ENCODE results near the gene CACNA1C.

CACNA1C gene

DNA sequence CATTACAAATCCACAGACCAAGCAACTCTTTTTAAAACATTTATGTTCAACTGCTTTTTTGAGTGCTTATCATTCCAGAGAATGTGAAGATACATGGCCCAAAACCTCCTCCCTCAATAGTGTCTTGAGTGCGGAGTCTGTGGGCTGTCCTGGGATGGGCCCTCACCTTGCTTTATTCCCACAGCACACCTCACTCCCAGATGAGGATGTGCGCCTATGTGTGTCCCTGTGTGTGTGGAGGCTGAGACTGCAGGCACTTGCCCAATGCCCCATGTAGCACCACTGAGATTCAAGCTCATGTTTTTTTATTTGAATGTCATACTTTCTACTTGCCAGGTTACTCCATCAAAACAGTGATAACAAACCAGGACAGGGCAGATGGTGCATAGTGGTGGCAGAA is 291.7 kb downstream of the CACNA1C start:
- Histone ChIP-seq H3K4me3 (ENCODE audit: control insufficient read depth in 1 of 7, extremely low read depth in 1 of 7, insufficient read depth in 4 of 7, low read depth in 2 of 7, low read length in 6 of 7) (no peak overlapping the region), H3K27ac (ENCODE audit: insufficient read depth in 1 of 2, low read depth in 1 of 2, low read length in 2 of 2, poor library complexity in 1 of 2, severe bottlenecking in 2 of 2) (no peak overlapping the region), H3K27me3 (replicated peaks in 2 of 5; ENCODE audit: control insufficient read depth in 4 of 5, insufficient read depth in 5 of 5, low read length in 4 of 5) (no peaks in the 10 kb centered on the region), H3K9me3 (ENCODE audit: control extremely low read depth in 1 of 5, control insufficient read depth in 4 of 5, insufficient read depth in 2 of 5, low read depth in 1 of 5, low read length in 4 of 5) (no peaks in the 10 kb centered on the region), H3K4me1 (ENCODE audit: control extremely low read depth in 1 of 4, control insufficient read depth in 4 of 4, insufficient read depth in 4 of 4, low read length in 3 of 4) (peaks cover 19 to 61% (median 45%) of the 10 kb centered on the region in 4 experiments), H3K36me3 (ENCODE audit: control insufficient read depth in 4 of 4, insufficient read depth in 4 of 4, low read length in 3 of 4) (no peaks in the 10 kb centered on the region)
- CTCF ChIA-PET = interaction anchor here (1.2 to 6.3 kb wide), 5 partner anchors 11 to 24 kb away, joined by 3 to 31 read pairs (median 4); no protein-coding TSS in a partner anchor
- WGBS (ENCODE audit: insufficient coverage) = 90% methylated on average over 2 of the region's 2 CpGs
- DNase-seq = no peak
- POLR2A ChIA-PET = no interaction called here

GRCh38 chr12:2344885-2345284 is 292.1 kb downstream of the CACNA1C start:
- no peak overlapping the region for H3K4me3 ChIP-seq (ENCODE audit: control insufficient read depth in 1 of 7, extremely low read depth in 1 of 7, insufficient read depth in 4 of 7, low read depth in 2 of 7, low read length in 6 of 7)
- 22% methylated on average over 4 of the region's 4 CpGs for WGBS (ENCODE audit: insufficient coverage)
- ChIA-PET CTCF (interaction anchor here (1.2 to 6.3 kb wide), 5 partner anchors 11 to 24 kb away, joined by 3 to 31 read pairs (median 4); no protein-coding TSS in a partner anchor), POLR2A (no interaction called here)
- H3K9me3 ChIP-seq (ENCODE audit: control extremely low read depth in 1 of 5, control insufficient read depth in 4 of 5, insufficient read depth in 2 of 5, low read depth in 1 of 5, low read length in 4 of 5) = no peaks in the 10 kb centered on the region
- peak in 2 of 3 donors; percentile 45 to 54 for DNase-seq
- peaks cover 19 to 61% (median 45%) of the 10 kb centered on the region in 4 experiments for H3K4me1 ChIP-seq (ENCODE audit: control extremely low read depth in 1 of 4, control insufficient read depth in 4 of 4, insufficient read depth in 4 of 4, low read length in 3 of 4)
- H3K36me3 ChIP-seq (ENCODE audit: control insufficient read depth in 4 of 4, insufficient read depth in 4 of 4, low read length in 3 of 4) = no peaks in the 10 kb centered on the region
- H3K27ac ChIP-seq (ENCODE audit: insufficient read depth in 1 of 2, low read depth in 1 of 2, low read length in 2 of 2, poor library complexity in 1 of 2, severe bottlenecking in 2 of 2) = no peak overlapping the region
- no peaks in the 10 kb centered on the region for H3K27me3 ChIP-seq (replicated peaks in 2 of 5; ENCODE audit: control insufficient read depth in 4 of 5, insufficient read depth in 5 of 5, low read length in 4 of 5)

DNA sequence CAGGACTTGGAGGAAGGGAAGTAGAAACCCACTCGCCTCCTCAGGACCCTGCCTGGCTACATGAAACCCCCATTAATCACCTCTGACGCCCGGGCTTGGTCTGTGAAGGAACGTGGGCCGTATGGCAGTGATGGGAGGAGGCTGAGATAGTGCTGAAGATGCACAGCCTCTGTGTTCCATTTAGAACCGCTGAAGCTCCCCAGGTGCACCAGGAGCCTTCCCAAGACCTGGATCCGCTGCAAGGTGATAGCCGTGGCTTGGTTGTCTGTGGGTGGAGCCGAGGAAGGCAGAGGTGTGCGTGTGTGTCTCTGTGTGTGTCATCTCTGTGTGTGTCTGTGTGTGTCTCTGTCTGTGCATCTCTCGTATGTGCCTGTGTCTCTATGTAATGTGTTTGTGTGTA is 293.1 kb downstream of the CACNA1C start:
- 96% methylated on average over 4 of the region's 11 CpGs for WGBS (ENCODE audit: insufficient coverage)
- no peaks in the 10 kb centered on the region for H3K9me3 ChIP-seq (ENCODE audit: control extremely low read depth in 1 of 5, control insufficient read depth in 4 of 5, insufficient read depth in 2 of 5, low read depth in 1 of 5, low read length in 4 of 5)
- no peak overlapping the region for H3K27ac ChIP-seq (ENCODE audit: insufficient read depth in 1 of 2, low read depth in 1 of 2, low read length in 2 of 2, poor library complexity in 1 of 2, severe bottlenecking in 2 of 2)
- H3K4me1 ChIP-seq (ENCODE audit: control extremely low read depth in 1 of 4, control insufficient read depth in 4 of 4, insufficient read depth in 4 of 4, low read length in 3 of 4) = peaks cover 19 to 57% (median 44%) of the 10 kb centered on the region in 4 experiments
- ChIA-PET CTCF (interaction anchor here (1.4 to 6.3 kb wide), 3 partner anchors 10 to 25 kb away, joined by 4 to 31 read pairs (median 7); no protein-coding TSS in a partner anchor), POLR2A (no interaction called here)
- no peak overlapping the region for H3K4me3 ChIP-seq (ENCODE audit: control insufficient read depth in 1 of 7, extremely low read depth in 1 of 7, insufficient read depth in 4 of 7, low read depth in 2 of 7, low read length in 6 of 7)
- no peak for DNase-seq
- H3K27me3 ChIP-seq (replicated peaks in 2 of 5; ENCODE audit: control insufficient read depth in 4 of 5, insufficient read depth in 5 of 5, low read length in 4 of 5) = no peaks in the 10 kb centered on the region
- no peaks in the 10 kb centered on the region for H3K36me3 ChIP-seq (ENCODE audit: control insufficient read depth in 4 of 4, insufficient read depth in 4 of 4, low read length in 3 of 4)

GRCh38 chr12:2346416-2346815 is 293.6 kb downstream of the CACNA1C start:
- WGBS (ENCODE audit: insufficient coverage) = 92% methylated on average over 5 of the region's 5 CpGs
- no peaks in the 10 kb centered on the region for H3K27me3 ChIP-seq (replicated peaks in 2 of 5; ENCODE audit: control insufficient read depth in 4 of 5, insufficient read depth in 5 of 5, low read length in 4 of 5)

GRCh38 chr12:2347137-2347843 is 294.5 kb downstream of the CACNA1C start:
- Histone ChIP-seq H3K9me3 (ENCODE audit: control extremely low read depth in 1 of 5, control insufficient read depth in 4 of 5, insufficient read depth in 2 of 5, low read depth in 1 of 5, low read length in 4 of 5) (no peaks in the 10 kb centered on the region), H3K27ac (ENCODE audit: insufficient read depth in 1 of 2, low read depth in 1 of 2, low read length in 2 of 2, poor library complexity in 1 of 2, severe bottlenecking in 2 of 2) (no peak overlapping the region), H3K4me1 (ENCODE audit: control extremely low read depth in 1 of 4, control insufficient read depth in 4 of 4, insufficient read depth in 4 of 4, low read length in 3 of 4) (peaks cover 17 to 50% (median 41%) of the 10 kb centered on the region in 4 experiments), H3K27me3 (replicated peaks in 2 of 5; ENCODE audit: control insufficient read depth in 4 of 5, insufficient read depth in 5 of 5, low read length in 4 of 5) (no peaks in the 10 kb centered on the region), H3K4me3 (ENCODE audit: control insufficient read depth in 1 of 7, extremely low read depth in 1 of 7, insufficient read depth in 4 of 7, low read depth in 2 of 7, low read length in 6 of 7) (no peak overlapping the region), H3K36me3 (ENCODE audit: control insufficient read depth in 4 of 4, insufficient read depth in 4 of 4, low read length in 3 of 4) (no peaks in the 10 kb centered on the region)
- WGBS (ENCODE audit: insufficient coverage) = 100% methylated on average over 5 of the region's 6 CpGs
- CTCF ChIA-PET = interaction anchor here (0.6 to 6.3 kb wide), 4 partner anchors 8 to 238 kb away, joined by 3 to 31 read pairs (median 6); no protein-coding TSS in a partner anchor
- POLR2A ChIA-PET = no interaction called here
- no peak for DNase-seq

More at GRCh38 chr12:2346416-2346815, 293.6 kb downstream of the CACNA1C start:
- Histone ChIP-seq H3K4me3 (ENCODE audit: control insufficient read depth in 1 of 7, extremely low read depth in 1 of 7, insufficient read depth in 4 of 7, low read depth in 2 of 7, low read length in 6 of 7) (no peak overlapping the region), H3K4me1 (ENCODE audit: control extremely low read depth in 1 of 4, control insufficient read depth in 4 of 4, insufficient read depth in 4 of 4, low read length in 3 of 4) (peaks cover 17 to 55% (median 43%) of the 10 kb centered on the region in 4 experiments), H3K9me3 (ENCODE audit: control extremely low read depth in 1 of 5, control insufficient read depth in 4 of 5, insufficient read depth in 2 of 5, low read depth in 1 of 5, low read length in 4 of 5) (no peaks in the 10 kb centered on the region), H3K27ac (ENCODE audit: insufficient read depth in 1 of 2, low read depth in 1 of 2, low read length in 2 of 2, poor library complexity in 1 of 2, severe bottlenecking in 2 of 2) (no peak overlapping the region), H3K36me3 (ENCODE audit: control insufficient read depth in 4 of 4, insufficient read depth in 4 of 4, low read length in 3 of 4) (no peaks in the 10 kb centered on the region)
- ChIA-PET POLR2A (no interaction called here), CTCF (interaction anchor here (2.3 to 6.3 kb wide), 2 partner anchors 9 to 62 kb away, joined by 8 to 31 read pairs; no protein-coding TSS in a partner anchor)
- no peak for DNase-seq

- no peaks in the 10 kb centered on the region for H3K27me3 ChIP-seq (replicated peaks in 2 of 5; ENCODE audit: control insufficient read depth in 4 of 5, insufficient read depth in 5 of 5, low read length in 4 of 5)
- H3K9me3 ChIP-seq (ENCODE audit: control extremely low read depth in 1 of 5, control insufficient read depth in 4 of 5, insufficient read depth in 2 of 5, low read depth in 1 of 5, low read length in 4 of 5) = no peaks in the 10 kb centered on the region
- DNase-seq = no peak
- H3K4me1 ChIP-seq (ENCODE audit: control extremely low read depth in 1 of 4, control insufficient read depth in 4 of 4, insufficient read depth in 4 of 4, low read length in 3 of 4) = peaks cover 11 to 44% (median 35%) of the 10 kb centered on the region in 4 experiments
- ChIA-PET CTCF (interaction anchor here (0.6 to 6.3 kb wide), 5 partner anchors 8 to 237 kb away, joined by 3 to 31 read pairs (median 4); no protein-coding TSS in a partner anchor), POLR2A (no interaction called here)
- no peaks in the 10 kb centered on the region for H3K36me3 ChIP-seq (ENCODE audit: control insufficient read depth in 4 of 4, insufficient read depth in 4 of 4, low read length in 3 of 4)
- no peak overlapping the region for H3K27ac ChIP-seq (ENCODE audit: insufficient read depth in 1 of 2, low read depth in 1 of 2, low read length in 2 of 2, poor library complexity in 1 of 2, severe bottlenecking in 2 of 2)
- WGBS (ENCODE audit: insufficient coverage) = 94% methylated on average over 17 of the region's 19 CpGs
- no peak overlapping the region for H3K4me3 ChIP-seq (ENCODE audit: control insufficient read depth in 1 of 7, extremely low read depth in 1 of 7, insufficient read depth in 4 of 7, low read depth in 2 of 7, low read length in 6 of 7)
Measured at GRCh38 chr12:2347844-2348481, 295.2 kb downstream of the CACNA1C start.

GRCh38 chr12:2348482-2348852 is 295.7 kb downstream of the CACNA1C start:
- no peaks in the 10 kb centered on the region for H3K9me3 ChIP-seq (ENCODE audit: control extremely low read depth in 1 of 5, control insufficient read depth in 4 of 5, insufficient read depth in 2 of 5, low read depth in 1 of 5, low read length in 4 of 5)
- H3K4me3 ChIP-seq (ENCODE audit: control insufficient read depth in 1 of 7, extremely low read depth in 1 of 7, insufficient read depth in 4 of 7, low read depth in 2 of 7, low read length in 6 of 7) = no peak overlapping the region
- peaks cover 7 to 44% (median 34%) of the 10 kb centered on the region in 4 experiments for H3K4me1 ChIP-seq (ENCODE audit: control extremely low read depth in 1 of 4, control insufficient read depth in 4 of 4, insufficient read depth in 4 of 4, low read length in 3 of 4)
- POLR2A ChIA-PET = no interaction called here
- H3K36me3 ChIP-seq (ENCODE audit: control insufficient read depth in 4 of 4, insufficient read depth in 4 of 4, low read length in 3 of 4) = no peaks in the 10 kb centered on the region
- H3K27me3 ChIP-seq (replicated peaks in 2 of 5; ENCODE audit: control insufficient read depth in 4 of 5, insufficient read depth in 5 of 5, low read length in 4 of 5) = no peaks in the 10 kb centered on the region
- CTCF ChIA-PET = interaction anchor here (1.5 to 6.3 kb wide), 3 partner anchors 7 to 64 kb away, joined by 4 to 31 read pairs (median 8); no protein-coding TSS in a partner anchor
- WGBS (ENCODE audit: insufficient coverage) = 92% methylated on average over 10 of the region's 11 CpGs
- H3K27ac ChIP-seq (ENCODE audit: insufficient read depth in 1 of 2, low read depth in 1 of 2, low read length in 2 of 2, poor library complexity in 1 of 2, severe bottlenecking in 2 of 2) = no peak overlapping the region
- DNase-seq = no peak

Measured in common myeloid progenitor, CD34-positive (primary cell).